Activated CD4-positive, CD25-positive, alpha-beta regulatory T cell (primary cell): ENCODE results near the gene DCP2.

ENCODE experiments used
- DNase-seq, 4 experiments: peaks; one replicate each; lab custom pipeline; 2025; lab: John Stamatoyannopoulos, UW

The DCP2 gene

DNA sequence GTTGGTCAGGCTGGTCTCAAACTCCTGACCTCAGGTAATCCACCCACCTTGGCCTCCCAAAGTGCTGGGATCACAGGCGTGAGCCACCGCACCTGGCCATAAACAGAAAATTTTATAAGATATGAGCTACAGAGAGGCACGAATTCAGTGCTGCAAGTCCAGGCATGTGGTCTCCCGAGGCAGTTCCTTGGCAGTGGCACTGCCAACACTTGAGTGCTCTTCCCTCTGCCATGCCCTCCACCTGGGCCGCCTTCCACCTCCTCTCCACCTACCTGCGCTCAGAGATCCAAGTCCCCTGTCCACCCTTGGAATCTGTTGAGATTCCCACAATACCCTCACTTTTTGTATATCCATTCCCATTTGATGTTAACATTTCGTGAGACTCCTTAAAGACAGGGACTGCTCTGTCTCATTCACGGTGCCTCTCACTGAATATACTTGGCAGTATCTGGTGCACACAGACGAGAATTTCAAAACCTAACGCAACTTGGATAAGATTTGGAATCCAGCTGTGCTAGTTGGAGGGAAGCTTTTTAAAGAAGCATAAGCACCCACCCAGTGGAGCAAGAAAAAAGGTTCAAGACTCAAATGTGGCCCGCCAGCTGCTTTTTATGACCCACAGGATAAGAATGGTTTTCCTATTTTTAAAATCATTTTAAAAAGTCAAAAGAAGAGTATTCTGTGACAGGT is 68.3 kb downstream of the DCP2 start:
- DNase-seq, result no peak

DNA sequence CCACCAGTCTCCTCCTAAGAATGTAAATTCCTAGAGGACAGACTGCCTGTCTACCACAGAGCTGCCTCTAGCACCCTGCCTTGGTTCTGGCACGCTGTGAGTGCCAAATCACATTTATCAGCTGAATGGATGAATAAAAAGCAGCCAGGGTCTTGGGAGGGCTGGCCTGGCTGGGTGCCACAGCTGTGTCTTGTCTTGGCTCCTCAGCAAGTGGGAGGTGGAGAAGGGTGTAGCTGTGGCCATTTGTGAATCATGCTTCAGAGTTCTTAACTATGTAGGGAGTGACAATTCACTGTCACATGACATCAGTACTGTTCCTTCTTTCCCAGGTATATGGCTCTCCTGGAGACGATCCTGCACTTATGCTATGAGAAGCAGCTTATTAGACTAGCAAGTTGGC is 70.6 kb downstream of the DCP2 start:
- DNase-seq, result no peak

DNA sequence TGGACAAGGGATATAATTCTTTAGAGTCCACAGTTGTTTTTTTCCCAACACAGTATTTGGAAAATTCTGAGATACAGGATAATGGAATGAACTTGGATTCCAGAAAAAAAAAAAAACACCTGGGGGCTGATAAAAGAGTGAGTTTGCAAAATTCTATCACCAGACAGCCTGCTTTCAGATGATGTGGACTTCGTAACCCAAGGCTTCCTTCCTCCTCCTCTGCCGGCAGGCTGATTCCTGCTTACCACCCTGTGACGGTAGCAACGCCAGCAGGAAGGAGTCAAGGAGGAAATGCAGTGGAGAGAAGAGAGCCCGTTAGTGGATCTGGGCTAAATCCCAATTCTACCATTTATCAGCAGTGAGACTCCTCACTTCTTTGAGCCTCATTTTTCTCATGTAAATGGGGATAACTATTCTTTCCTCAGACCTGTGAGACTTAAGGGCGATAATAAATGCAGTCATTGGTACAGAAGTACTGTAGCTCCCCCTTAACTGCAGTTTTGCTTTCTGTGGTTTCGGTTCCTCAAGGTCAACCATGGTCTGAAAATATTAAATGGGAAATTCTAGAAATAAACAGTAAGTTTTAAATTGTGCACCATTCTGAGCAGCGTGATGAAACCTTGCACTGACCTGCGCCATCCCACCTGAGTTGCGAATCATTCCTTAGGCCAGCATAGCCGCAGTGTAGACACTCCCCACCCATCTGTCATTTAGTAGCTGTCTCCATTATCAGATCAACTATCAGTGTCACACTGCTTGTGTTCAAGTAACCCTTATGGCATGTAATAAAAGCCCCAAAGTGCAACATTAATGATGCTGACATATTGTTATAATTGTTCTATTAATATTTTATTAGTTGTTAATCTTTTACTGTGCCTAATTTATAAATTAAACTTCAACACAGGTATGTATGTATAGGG is 71.4 kb downstream of the DCP2 start:
- DNase-seq, result no peak

DNA sequence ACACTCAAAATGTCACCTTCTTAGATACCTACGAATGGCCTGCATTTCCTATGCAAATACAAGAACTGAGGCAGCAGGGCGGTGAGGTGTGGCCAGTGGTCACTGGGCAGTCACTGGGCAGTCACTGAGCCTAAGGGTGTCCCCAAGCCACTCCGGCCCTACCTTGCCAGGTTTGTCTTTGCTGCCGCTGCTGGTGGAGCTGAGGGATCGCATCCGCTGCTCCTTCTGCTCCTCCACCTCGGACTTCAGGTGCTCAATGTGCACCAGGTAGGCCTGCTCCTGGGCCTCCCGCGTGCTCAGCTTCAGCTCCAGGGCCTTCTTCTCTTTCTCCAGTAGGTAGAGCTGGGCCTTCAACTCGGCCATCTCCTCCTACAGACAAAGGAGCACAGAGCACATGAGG is 72.3 kb downstream of the DCP2 start:
- no peak for DNase-seq

DNA sequence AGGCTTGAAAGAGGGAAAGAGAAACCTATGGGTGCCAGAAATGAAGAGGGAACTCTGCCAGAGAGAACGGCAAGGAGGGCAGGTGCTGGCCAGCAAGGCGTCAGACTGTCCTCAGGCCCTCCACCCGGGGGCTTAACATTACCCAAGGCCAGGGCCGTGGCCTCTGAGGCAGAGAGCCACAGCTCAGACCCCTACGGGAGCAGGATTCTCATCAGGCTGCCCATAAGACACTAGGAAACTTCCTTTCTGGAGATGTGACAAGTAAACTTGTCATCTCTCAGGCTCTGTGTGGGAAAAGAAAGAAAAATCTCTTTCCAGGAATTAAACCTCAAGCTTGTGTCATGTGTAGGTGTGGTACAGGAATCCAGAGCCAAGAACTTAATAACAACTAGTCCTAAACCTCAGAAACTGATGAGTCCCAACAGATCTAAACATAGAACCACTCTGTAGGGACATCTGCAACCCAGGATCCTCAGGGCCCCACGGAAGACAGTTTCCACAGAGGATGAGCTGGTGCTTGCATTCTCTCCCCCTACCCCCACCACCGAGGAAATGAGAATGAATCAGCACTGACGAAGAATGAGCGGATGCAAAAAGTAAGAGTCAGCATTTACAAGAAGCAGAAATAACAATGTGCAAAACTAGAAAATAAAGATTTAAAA is 74.3 kb downstream of the DCP2 start:
- no peak for DNase-seq

DNA sequence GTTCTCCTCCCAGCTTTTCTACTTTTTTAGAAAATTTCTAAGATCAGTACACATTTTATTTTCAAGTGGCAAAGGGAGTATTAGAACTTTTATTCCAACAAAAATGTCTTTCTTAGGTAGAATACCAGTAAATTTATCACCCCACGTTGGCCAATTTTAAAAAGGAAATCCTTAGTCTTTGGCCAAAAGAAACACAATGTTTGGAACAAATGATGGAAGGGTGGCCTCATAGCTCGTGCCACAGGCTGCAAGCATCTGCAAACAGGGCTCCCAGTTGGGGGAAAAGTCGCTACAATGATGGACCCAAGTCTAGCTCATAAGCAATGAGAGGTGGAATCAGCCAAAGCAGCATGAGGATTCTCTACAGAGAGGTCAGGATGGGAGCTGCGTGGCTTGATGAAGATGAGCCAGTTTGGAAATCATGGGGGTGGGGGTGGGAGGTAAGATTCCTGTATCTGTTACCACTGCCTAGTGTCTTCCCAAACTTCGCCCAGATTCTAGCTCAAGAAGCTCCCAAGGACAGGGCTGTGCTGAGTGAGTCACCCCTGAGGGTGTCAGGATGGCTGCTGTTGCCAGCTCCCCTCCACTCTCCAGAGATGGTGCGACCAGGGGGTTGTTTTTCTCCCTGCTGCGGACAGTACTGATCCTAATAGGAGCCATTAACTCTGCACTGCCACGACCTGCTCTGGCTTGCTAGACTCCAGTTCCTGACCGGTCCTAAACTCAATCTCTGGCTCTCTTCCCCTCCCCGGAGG is 75.6 kb downstream of the DCP2 start:
- no peak for DNase-seq

DNA sequence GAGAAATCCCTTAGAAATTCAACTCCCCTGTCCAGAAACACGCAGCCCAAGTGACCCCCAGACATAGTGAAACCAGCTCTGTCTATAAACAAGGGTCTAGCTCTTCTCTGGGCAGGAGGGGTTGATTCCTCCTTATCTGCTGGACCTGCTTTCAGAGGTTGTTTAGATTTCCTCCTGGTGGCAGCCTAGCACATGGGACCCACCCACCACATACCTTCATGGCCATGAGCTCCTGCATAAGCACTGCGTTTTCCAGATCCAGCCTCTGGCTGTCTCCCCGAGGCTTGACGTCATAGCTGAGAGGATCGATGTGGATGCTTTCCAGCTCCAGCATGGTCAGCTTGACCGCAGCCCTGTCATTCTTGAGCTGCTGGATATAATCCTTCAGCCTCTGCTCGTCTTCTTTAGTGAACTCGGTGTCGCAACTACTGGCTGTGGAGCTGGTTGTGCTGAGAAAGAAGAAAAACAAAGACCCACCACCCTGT is 77.0 kb downstream of the DCP2 start:
- DNase-seq, result no peak

DNA sequence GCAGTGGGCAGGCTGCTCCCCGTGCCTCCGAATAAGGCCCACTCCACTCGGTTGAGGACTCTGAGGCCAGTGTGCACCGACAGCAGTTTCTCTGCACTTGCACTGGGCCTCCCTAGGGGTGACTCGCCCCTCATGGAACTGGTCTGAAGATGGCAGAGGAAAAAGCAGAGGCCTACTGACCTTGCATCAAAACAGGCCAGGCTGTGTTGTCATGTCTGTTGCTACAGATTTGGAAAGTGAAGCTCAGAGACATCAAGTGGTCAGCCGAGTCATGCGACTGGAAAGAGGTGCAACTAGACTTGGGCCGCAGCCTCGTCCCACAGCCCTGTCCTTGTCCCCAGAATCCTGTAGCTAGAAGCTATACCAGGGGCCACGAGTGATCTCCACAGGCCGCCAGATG is 78.3 kb downstream of the DCP2 start:
- DNase-seq, result no peak

DNA sequence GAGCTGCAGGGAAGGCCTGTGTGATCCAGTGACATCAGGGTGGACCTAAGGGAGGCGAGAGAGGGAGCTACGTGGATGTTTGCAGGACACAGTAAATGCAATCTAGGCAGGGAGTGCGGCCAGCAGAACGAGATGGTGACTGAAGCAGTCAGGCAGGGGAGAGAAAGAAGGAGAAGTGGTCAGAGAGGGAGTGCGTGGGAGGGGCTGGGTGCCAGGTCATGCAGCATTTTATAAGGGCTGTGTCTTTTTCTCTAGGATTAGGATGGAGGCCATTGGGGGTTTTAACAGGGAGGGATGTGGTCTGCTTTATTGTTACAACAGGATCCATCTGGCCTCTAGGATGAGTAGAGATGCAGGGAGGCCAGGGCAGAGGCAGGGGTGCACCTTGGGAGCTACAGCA is 80.4 kb downstream of the DCP2 start:
- no peak for DNase-seq

DNA sequence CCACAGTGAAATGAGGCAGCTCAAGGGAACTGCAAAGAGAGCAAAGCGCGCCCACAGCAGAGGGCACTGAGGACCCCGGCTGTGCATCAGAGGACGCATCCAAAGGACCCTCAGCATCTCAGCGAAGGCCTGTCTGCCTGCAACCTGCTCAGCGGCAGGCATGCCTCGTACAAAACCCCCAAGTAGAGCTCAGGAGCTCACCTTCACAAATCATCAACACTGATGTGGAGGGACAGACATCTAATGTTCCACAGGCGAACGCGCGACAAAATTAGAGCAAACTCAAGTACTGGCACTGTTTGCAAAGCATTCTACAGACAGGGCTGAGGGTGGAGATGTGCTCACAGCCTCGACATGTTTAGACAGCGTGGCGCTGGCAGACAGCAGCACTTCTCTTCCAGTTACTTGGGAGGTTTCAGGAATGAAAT is 81.0 kb downstream of the DCP2 start:
- no peak for DNase-seq

DNA sequence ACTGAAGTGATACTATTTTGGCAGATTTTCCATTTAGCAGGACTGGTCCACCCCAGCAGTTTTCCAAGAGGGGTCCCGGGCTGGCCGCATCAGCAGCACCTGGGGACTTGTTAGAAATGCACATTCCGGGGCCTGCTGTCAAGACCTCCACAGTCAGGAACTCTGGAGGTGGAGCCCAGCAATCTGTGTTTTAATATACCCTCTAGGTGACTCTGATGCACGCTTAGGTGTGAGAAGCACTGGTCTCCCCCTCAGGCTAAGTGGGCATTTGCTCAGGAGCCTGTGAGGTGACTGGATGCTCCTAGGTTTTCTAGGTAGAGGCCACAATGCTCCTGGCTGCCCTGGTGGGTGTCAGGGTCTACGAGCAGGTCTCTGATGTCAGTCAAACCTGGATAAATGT is 81.7 kb downstream of the DCP2 start:
- no peak for DNase-seq

DNA sequence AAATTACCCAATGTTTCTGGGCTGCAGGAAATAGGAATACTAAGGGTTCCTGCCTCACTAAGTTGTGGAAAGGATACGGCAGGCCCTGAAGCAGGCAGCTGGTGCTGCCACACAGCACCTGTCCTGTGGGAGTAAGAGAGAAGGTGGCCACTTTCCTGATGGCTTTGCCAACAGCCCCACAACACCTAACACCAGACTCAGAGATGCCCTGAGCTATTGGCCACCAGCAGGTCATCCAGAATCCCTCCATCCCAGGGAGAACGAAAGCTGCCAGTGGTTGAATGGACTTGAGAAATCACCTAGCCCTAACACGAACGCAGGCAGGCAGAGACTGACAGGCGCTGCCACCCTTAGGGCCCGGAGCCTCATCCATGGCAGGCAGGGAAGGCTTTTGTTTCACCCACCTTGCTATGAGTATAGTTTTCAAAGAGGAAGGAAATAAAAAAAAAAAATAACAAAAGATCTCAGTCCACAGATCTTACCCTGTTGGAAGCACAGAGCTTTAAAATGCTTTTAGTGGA is 82.2 kb downstream of the DCP2 start:
- DNase-seq, result no peak

DNA sequence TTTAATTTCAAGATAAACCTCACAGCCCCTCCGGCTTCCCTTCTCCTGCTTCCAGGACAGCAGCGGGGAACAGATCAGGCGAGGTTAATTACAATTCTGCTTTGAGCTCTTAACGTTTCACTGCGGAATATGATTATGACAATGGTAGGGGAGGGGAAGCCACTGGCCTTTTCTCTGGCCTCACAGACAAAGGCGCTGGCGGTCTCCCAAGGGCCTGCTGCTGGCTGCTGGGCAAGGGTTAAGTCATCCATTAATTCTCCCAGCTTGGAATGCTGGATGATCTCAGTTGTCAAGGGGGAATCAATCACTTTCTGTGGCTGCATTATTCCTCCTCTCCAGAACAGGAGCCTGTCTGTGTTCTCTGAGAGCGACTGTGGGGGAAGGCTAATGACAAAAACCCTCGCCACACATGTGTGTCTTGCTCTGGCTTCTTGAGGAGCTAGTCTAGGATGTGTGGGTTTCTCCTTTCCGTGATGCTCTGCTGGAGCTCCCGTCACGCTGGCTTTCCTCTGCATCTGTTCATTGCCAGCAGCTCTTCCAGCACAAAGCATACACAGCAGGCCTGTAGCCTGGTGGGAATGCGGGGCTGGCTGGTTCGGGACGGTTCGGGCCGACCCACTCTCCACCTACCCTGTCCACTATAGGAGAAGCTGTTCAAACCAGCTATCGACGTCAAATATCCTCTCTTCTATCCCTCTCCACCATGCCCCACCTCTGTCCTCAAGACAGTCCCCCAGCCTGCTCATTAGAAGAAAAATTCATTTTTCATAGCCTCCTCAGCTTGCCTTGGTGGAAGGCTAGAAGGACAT is 82.8 kb downstream of the DCP2 start:
- DNase-seq, result no peak

DNA sequence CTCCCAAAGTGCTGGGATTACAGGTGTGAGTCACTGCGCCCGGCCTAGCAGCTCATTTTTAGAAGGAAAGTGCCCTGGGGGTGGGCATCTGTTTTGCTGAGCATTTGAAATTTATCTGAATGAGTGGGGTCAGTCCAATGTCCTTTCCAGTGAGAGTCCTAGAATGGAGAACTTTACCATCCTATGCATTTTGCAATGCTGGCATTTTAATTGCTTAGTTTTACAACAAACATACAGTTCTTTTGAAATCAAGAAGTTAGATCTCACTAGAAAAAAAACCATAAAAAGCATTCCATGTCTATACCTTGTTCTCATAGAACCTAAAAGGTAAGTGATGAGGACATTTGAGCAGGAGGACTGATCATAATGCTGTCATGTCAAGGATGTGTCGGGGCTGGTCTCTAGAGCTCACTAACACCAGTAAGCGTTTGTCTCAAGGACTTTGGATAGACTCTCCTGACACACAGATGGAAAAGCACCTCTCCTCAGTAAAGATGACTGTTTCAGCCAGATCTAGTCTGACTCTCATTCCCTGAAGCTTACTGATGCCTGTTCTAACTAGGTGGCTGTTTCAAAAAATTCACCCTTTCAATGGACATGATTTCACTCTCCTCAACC is 83.9 kb downstream of the DCP2 start:
- no peak for DNase-seq

DNA sequence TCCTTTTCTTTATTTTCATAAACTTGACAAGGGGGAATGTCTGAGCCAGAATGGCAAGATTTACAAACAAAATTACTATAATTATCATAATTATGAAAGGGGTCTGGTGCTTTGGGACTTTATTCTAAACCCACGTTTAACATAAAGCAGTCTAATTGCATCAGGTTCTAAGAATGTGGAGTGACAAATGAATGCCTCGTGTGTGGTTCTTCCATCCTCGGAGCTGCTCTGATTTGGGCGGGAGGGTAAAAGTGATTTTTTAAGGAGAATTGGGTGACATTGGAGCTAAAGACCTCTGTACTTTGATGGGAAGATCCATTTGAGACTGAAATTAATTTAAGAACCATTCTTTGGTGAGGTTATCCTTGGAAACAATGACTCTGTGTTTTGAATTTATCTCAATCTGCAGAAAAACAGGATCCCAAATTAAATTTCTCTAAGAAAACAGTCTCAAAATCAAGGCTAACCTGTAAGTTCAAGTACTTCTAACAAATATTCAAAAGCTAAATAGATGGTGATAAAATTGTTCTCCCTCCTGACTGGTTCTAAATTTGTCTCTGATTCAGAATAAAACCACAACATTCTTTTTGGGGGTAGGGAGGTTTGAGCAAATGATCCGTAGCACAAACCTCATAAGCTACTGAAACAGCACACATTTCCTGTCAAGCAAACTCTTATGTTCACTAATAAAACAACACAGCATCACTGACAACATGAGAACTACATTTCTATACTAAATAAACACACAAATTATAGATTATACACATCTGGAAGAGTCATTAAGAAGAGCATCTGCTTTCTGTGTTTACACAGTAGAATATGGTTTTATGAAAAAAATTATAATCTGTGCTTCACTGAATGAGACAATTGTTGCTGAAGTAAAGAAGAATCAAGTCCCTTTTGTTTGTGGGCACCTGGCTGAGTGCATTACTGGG is 85.5 kb downstream of the DCP2 start:
- DNase-seq, result no peak

DNA sequence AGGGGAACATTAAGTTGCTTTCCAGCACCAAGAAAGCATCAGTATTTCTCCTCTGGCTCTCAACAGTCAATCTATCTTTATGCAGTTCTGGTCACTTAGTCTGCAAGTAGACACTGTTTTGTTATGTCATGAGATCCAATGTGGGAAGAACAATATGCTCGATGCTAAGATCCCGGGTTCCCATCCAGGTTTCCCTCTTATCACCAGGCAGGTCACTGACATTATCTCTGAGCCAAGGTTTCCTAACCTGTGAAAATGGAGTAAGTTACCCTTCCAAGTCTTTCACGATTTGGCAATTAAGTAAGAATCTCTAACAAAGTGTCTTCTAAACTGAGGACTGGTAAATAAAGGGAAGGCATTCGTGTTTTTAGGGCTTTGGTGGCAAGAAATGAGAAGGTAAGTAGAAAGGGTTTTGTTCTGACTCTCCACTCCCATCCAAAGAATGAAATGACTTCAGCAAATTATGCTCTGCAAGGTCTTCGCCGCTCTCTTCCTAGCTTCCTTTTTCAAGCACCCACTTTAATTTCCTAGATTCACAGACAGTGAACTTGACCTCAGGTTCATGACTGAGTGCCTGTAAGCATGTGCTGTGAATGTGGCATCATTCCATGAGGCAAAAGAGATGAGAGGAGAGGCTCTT is 86.4 kb downstream of the DCP2 start:
- DNase-seq, result no peak

DNA sequence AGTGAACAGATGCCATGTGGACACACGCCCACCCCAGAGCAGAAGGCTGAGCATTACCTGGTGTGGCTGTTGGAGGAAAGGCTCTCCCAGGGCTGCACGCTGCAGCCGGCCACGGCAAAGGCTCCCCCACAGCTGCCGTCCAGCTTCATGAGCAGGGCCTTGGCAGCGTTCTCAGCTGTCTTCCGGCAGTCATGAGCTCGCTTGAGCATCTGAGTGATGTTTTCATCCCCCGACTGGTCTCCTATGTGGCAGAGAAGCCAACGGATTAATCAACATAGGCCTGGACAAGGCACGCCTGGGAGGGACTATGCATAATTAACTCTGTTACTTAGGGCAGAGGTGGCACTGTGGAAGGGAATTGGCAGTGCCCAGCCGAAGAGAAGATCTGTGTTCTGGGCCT is 87.3 kb downstream of the DCP2 start:
- no peak for DNase-seq

DNA sequence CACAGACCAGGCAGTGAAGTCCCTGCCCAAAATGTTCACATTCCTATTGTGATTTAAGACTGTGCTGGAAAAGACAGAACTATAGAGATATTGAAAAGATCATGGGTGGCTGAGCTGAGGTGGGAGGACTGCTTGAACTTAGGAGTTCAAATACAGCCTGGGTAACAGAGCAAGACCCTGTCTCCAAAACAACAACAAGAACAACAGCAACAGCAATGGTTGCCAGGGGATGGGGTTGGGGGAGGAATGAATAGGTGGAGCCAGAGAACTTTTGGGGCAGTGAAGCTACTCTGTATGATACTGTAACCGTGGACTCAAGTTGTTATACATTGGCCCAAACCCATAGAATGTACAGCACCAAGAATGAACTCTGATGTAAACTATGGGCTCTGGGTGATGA is 88.2 kb downstream of the DCP2 start:
- no peak for DNase-seq

DNA sequence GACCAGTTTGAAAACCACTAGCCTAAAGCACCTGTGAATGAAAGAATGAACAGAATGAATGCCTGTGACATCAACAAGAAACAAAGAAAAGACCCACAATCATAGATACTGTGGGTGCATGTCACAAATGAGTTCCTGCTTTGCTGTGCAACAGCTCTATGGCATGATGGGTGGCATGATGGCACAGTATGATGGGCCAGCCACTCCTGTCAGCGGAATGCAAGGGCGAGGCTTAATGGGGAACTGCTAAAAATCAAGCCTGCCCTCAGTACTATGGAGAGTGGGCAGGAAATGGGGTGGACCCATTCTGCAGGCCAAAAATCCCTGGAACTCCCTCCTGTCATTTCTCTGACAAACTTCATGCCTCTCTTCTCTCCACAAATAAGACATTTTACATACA is 89.0 kb downstream of the DCP2 start:
- no peak for DNase-seq
